ENCODE results near the gene CSN1S1. TPM values are rescaled to one million over a fixed set of nuclear protein-coding genes. Genes with fewer than 3 reads are reported as not detected.
A peak's percentile ranks its signal among the peaks of the same experiment; 100 is the strongest.

Gene CSN1S1
- polyA plus RNA-seq, 3 donors: not detected

DNA sequence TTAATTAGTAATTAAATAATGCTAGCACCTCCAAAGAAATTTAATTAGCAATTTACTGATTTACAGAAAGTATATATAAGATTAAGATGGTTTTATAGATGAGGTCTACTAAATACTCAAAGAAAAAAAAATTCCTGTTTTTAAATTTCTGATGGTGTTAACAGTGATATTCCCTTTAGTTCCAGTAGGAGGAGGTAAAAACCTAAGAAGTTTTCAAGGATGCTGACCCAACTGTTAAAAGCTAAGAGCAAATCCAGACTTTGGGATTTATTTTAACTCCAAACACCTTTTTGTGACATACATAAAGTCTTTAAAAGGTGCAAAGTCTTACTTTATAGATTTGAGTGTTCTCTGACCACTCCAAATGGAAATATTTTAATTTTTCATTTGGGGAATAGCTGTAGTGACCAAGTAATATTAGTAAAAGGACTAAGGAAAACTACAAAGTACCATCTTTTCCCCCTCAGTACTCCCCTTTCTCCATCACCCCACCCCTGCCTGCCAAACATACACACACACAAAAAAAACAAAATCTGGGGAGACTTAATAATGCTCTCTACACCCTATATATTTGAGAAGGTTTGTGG lies 34.2 kb upstream of the CSN1S1 start:
- Mint-ChIP-seq H3K27ac (peak overlapping the region in 1 of 7 donors; percentile 31), H3K36me3 (no peaks in the 10 kb centered on the region), H3K27me3 (ENCODE audit: low read depth in 3 of 3) (peaks cover 7 to 10% (median 7%) of the 10 kb centered on the region in 3 donors), H3K4me1 (no peaks in the 10 kb centered on the region), H3K4me3 (no peak overlapping the region), H3K9me3 (no peaks in the 10 kb centered on the region)
- TF ChIP-seq CTCF (IDR thresholded peaks at IDR 0.05): no peak
- Histone ChIP-seq H3K27me3 (ENCODE audit: control insufficient read depth in 2 of 2, insufficient read depth in 2 of 2, low read length in 2 of 2) (peaks cover 0 to 2% of the 10 kb centered on the region in 2 donors), H3K9me3 (replicated peaks in 1 of 2; ENCODE audit: control insufficient read depth in 1 of 2, insufficient read depth in 1 of 2, low read length in 2 of 2) (no peaks in the 10 kb centered on the region), H3K36me3 (replicated peaks in 1 of 2; ENCODE audit: control insufficient read depth in 1 of 2, insufficient read depth in 2 of 2, low read length in 2 of 2) (no peaks in the 10 kb centered on the region), H3K9ac (ENCODE audit: insufficient read depth, low read length, poor library complexity, severe bottlenecking) (no peak overlapping the region), H4K20me1 (ENCODE audit: insufficient read depth, low read length) (no peaks in the 10 kb centered on the region), H2AFZ (ENCODE audit: insufficient read depth, low read depth, low read length, poor library complexity, severe bottlenecking) (no peak overlapping the region), H3K79me2 (ENCODE audit: insufficient read depth, low read length) (no peaks in the 10 kb centered on the region), H3K4me1 (ENCODE audit: control insufficient read depth in 1 of 2, insufficient read depth in 2 of 2, low read length in 2 of 2) (no peaks in the 10 kb centered on the region), H3K27ac (ENCODE audit: low read depth in 1 of 2, low read length in 2 of 2) (no peak overlapping the region), H3K4me3 (replicated peaks in 1 of 3; ENCODE audit: low read depth in 2 of 3, low read length in 3 of 3) (no peak overlapping the region), H3K4me2 (replicated peaks; ENCODE audit: extremely low read depth, low read length, poor library complexity, severe bottlenecking) (no peak overlapping the region)
- DNase-seq: no peak
- intact Hi-C loops (cut with micrococcal nuclease): no loop called here

GRCh38 chr4:69907151-69907550 lies 23.7 kb upstream of the CSN1S1 start:
- intact Hi-C loops (cut with micrococcal nuclease): no loop called here
- Mint-ChIP-seq H3K4me3 (no peak overlapping the region), H3K27ac (no peak overlapping the region), H3K4me1 (peaks cover 11% of the 10 kb centered on the region), H3K27me3 (ENCODE audit: low read depth in 3 of 3) (peaks cover 5 to 12% (median 6%) of the 10 kb centered on the region in 3 donors), H3K9me3 (peaks cover 0 to 2% (median 0%) of the 10 kb centered on the region in 7 donors), H3K36me3 (no peaks in the 10 kb centered on the region)
- H3K9me3 ChIP-seq (replicated peaks in 1 of 2; ENCODE audit: control insufficient read depth in 1 of 2, insufficient read depth in 1 of 2, low read length in 2 of 2): no peaks in the 10 kb centered on the region
- no peaks in the 10 kb centered on the region for H3K79me2 ChIP-seq (ENCODE audit: insufficient read depth, low read length)
- no peaks in the 10 kb centered on the region for H3K36me3 ChIP-seq (replicated peaks in 1 of 2; ENCODE audit: control insufficient read depth in 1 of 2, insufficient read depth in 2 of 2, low read length in 2 of 2)
- no peak overlapping the region for H3K9ac ChIP-seq (ENCODE audit: insufficient read depth, low read length, poor library complexity, severe bottlenecking)
- TF ChIP-seq CTCF (IDR thresholded peaks at IDR 0.05): no peak
- no peak overlapping the region for H3K27ac ChIP-seq (ENCODE audit: low read depth in 1 of 2, low read length in 2 of 2)
- 67% methylated on average over 1 of the region's 1 CpG for WGBS (ENCODE audit: insufficient coverage)
- DNase-seq: no peak
- H3K4me3 ChIP-seq (replicated peaks in 1 of 3; ENCODE audit: low read depth in 2 of 3, low read length in 3 of 3): no peak overlapping the region
- H4K20me1 ChIP-seq (ENCODE audit: insufficient read depth, low read length): no peaks in the 10 kb centered on the region
- H3K4me2 ChIP-seq (replicated peaks; ENCODE audit: extremely low read depth, low read length, poor library complexity, severe bottlenecking): no peak overlapping the region
- peaks cover 0 to 3% of the 10 kb centered on the region in 2 donors for H3K4me1 ChIP-seq (ENCODE audit: control insufficient read depth in 1 of 2, insufficient read depth in 2 of 2, low read length in 2 of 2)
- H2AFZ ChIP-seq (ENCODE audit: insufficient read depth, low read depth, low read length, poor library complexity, severe bottlenecking): no peak overlapping the region
- no peaks in the 10 kb centered on the region for H3K27me3 ChIP-seq (ENCODE audit: control insufficient read depth in 2 of 2, insufficient read depth in 2 of 2, low read length in 2 of 2)

Data from CD14-positive monocyte (primary cell).